VCaP (cell line): ENCODE data around the gene PUM2.
A peak's percentile ranks its signal among the peaks of the same experiment; 100 is the strongest.

Experiments
- H3K27ac ChIP-seq: fragments of 450-650 bp; 2 replicates; pipeline ENCODE4 v1.5.1; 2017
- TF ChIP-seq, protein P1 (sequence below): fragments of 450-650 bp; conservative IDR thresholded peaks from 2 replicates; pipeline ENCODE4 v1.5.1; 2017; ENCODE audit warnings: mild to moderate bottlenecking, moderate library complexity

The PUM2 gene

DNA sequence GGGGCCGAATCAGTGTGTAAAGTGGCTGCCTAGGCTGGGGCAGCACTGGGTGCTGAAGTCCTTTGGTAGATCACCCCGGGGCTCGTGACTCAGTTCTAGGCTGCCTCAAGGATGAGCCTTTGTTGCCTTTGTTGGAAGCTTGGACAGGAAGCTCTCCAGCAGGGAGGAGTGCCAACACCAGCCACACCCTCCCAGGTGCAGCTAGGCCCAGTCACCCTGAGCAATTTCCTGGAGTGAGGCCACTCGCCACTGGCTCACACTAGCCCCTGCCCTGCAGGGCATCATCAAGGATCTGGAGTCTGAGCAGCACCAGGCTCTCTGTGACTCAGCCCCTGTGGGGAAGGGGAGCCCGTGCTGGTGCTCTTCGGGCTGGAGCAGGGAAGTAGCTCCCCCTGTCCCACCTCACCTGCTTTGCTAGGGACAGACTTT is 119.0 kb downstream of the PUM2 start:
- peak overlapping the region; percentile 55 for H3K27ac ChIP-seq
- TF ChIP-seq, protein P1, sequence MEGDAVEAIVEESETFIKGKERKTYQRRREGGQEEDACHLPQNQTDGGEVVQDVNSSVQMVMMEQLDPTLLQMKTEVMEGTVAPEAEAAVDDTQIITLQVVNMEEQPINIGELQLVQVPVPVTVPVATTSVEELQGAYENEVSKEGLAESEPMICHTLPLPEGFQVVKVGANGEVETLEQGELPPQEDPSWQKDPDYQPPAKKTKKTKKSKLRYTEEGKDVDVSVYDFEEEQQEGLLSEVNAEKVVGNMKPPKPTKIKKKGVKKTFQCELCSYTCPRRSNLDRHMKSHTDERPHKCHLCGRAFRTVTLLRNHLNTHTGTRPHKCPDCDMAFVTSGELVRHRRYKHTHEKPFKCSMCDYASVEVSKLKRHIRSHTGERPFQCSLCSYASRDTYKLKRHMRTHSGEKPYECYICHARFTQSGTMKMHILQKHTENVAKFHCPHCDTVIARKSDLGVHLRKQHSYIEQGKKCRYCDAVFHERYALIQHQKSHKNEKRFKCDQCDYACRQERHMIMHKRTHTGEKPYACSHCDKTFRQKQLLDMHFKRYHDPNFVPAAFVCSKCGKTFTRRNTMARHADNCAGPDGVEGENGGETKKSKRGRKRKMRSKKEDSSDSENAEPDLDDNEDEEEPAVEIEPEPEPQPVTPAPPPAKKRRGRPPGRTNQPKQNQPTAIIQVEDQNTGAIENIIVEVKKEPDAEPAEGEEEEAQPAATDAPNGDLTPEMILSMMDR, result no peak

GRCh38 chr2:20231159-20231558 is 119.5 kb downstream of the PUM2 start:
- TF ChIP-seq, protein P1, result no peak
- H3K27ac ChIP-seq, result peak overlapping the region; percentile 55

DNA sequence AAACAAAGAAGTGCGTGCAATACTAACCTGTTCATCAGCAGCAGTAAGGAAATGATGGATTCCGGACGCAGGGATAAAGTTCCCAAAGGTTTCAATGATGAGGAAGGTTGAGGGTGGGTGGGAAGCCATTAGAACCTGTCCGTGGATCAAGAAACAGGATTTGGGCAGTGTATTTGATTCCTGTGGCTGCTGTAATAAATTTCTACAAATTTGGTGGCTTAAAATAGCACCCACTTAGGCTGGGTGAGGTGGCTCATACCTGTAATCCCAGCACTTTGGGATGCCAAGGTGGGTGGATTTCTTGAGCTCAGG is 120.6 kb downstream of the PUM2 start:
- H3K27ac ChIP-seq, result no peak overlapping the region
- TF ChIP-seq, protein P1, result no peak

DNA sequence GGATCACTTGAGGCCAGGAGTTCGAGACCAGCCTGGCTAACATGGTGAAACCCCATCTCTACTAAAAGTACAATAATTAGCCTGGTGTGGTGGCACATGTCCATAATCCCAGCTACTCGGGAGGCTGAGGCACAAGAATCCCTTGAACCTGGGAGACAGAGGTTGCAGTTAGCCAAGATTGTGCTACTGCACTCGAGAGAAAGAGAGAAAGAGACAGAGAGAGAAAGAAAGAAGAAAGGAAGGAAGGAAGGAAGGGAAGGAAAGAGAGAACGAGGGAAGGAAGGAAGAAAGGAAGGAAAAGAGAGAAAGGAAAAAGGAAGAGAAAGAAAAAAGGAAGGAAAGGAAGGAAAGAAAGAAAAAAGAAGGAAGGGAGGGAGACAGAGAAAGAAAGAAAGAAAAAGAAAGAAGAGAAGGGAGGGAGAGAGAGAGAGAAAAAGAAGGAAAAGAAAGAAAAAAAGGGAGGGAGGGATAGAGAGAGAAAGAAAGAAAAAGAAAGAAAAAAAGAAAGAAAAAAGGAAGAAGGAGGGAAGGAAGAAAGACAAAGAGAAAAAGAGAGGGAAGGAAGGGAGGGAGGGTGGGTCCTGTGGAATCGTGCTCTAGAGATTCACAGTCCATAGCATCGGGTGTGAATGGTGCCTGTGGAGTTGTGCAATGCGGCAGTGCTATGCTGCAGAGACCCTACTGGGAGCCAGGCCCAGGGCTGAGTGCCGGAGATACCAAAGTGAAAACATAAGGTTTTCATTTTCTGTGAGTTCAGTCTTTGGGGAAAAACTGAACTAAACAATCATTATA is 121.1 kb downstream of the PUM2 start:
- H3K27ac ChIP-seq, result no peak overlapping the region

GRCh38 chr2:20227894-20228505 is 122.6 kb downstream of the PUM2 start:
- TF ChIP-seq, protein P1, result no peak
- no peak overlapping the region for H3K27ac ChIP-seq

More for the DNA sequence above, 121.1 kb downstream of the PUM2 start:
- TF ChIP-seq, protein P1, result no peak

DNA sequence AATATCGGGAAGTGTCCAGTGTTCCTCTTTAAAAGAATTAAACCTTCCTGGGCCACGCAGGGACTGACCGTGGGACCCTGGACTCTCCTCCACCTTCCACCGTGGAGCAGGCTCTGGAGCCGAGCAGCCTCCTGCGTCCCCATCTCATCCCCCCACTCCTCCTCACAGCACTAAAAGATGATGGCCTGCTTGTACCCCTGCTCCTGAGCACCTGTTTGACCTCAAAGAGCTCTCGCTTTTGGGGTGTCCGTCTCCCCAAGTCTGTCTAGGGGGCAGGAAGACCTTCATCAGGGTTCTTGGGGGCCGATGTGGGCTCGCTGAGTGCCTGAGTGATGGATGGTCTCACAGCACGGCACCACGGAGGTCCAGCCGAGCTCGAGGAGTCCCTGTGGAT is 124.5 kb downstream of the PUM2 start:
- TF ChIP-seq, protein P1, result no peak

GRCh38 chr2:20225294-20226151 is 125.1 kb downstream of the PUM2 start:
- TF ChIP-seq, protein P1, result peak; percentile 84
- peak overlapping the region; percentile 93 for H3K27ac ChIP-seq

More for the DNA sequence above, 124.5 kb downstream of the PUM2 start:
- no peak overlapping the region for H3K27ac ChIP-seq
